ENCODE measurements around the gene ACBD4. TPM values are rescaled to one million over a fixed set of nuclear protein-coding genes. Genes with fewer than 3 reads are reported as not detected.
A peak's percentile ranks its signal among the peaks of the same experiment; 100 is the strongest.

Gene ACBD4
- polyA plus RNA-seq, 1 experiment: 4.0 TPM

DNA sequence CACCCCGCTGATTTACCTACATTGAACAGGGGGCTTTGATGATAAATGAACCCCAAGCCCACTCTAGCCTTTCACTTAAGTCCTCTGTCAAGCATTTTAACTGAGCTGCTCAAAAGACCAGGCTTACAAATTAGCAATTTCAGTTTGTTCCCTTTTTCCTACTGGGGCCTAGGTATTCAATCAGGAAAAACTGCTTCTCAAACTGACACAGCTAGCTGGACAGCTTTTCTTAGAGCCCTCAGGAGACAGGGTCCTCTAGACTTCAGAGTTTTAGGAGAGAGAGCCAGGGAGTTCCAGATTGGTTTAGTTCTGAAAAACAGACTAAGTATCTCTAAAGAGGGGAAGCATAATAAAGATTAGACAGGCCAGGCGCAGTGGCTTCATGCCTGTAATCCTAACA, 20.0 kb downstream of the ACBD4 start:
- no peaks in the 10 kb centered on the region for H3K9me3 ChIP-seq (ENCODE audit: control insufficient read depth, insufficient read depth, low read length)
- ChIA-PET POLR2A (interaction anchor here (0.7 to 1.0 kb wide), 2 partner anchors 20 to 59 kb away, joined by 7 to 8 read pairs; partner anchors contain the start of gene ACBD4), CTCF (interaction anchor here (0.6 to 4.9 kb wide), 3 partner anchors 20 to 42 kb away, joined by 3 to 69 read pairs (median 24); partner anchors contain the start of genes ACBD4 and PLCD3)
- no peak for DNase-seq (ENCODE audit: low read depth, low spot score)
- H3K4me3 ChIP-seq (ENCODE audit: low read depth, low read length): no peak overlapping the region
- no peaks in the 10 kb centered on the region for H3K27me3 ChIP-seq (ENCODE audit: control insufficient read depth, insufficient read depth, low read length)
- no peak for TF ChIP-seq CTCF (IDR thresholded peaks at IDR 0.05; ENCODE audit: low read depth, low read length)
- no peak overlapping the region for H3K27ac ChIP-seq (ENCODE audit: low read depth, low read length)

- no peak for TF ChIP-seq CTCF (IDR thresholded peaks at IDR 0.05; ENCODE audit: low read depth, low read length)
- H3K27ac ChIP-seq (ENCODE audit: low read depth, low read length): no peak overlapping the region
- peaks cover 4% of the 10 kb centered on the region; the same call in 1 of the 2 replicates for H3K9me3 ChIP-seq (ENCODE audit: control insufficient read depth, insufficient read depth, low read length)
- POLR2A ChIA-PET: no interaction called here
- no peak overlapping the region for H3K4me3 ChIP-seq (ENCODE audit: low read depth, low read length)
- no peak for DNase-seq (ENCODE audit: low read depth, low spot score)
- CTCF ChIA-PET: interaction anchor here (1.0 to 4.9 kb wide), 3 partner anchors 21 to 42 kb away, joined by 3 to 69 read pairs (median 24); partner anchors contain the start of gene ACBD4
- no peaks in the 10 kb centered on the region for H3K27me3 ChIP-seq (ENCODE audit: control insufficient read depth, insufficient read depth, low read length)
Observed at GRCh38 chr17:45156242-45156641, 20.8 kb downstream of the ACBD4 start.

DNA sequence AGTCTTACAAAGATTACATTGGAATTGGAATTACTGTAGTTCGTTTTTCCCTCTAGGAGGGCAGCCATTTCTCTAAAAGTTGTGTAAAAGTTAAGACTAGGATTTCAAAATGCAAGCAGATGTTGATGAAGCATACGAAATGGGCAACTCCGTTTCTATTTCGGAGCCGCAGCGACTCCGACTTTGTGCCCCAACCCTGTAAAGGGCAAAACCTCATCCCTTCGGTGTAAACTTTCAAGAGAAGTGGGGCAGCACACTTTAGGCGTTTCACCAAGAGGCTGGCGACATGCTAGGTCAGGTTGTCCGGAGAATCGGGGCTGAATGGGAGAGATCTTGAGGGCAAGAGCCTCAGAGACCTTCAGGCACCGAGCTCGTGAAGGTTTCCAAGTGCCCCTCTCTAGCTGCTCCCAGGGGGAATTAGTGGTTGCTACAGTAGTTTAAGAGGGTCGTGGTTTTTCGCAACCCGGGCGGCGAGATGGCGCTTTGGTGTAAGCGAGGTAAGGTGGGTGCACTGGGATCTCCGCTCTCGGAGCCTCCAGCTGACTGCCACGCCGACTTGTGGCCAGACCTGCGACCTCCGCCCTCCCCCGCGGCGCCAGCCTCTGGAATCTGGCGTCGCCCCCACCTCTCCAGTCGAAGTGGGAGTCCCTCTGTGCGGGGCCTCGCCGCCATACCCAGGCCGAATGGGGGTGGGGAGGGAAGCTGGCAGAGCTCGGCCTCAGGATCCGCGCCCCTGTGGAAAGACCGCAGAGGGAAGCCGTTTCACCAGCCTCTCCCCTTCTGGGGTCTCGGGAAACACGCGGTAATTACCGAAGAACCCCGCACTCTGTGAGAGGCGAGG, 25.2 kb downstream of the ACBD4 start:
- ChIA-PET POLR2A (interaction anchor here (0.9 to 5.6 kb wide), 12 partner anchors 11 to 211 kb away, joined by 3 to 399 read pairs (median 8); partner anchors contain the start of genes ACBD4, HEXIM1, MAP3K14 and NMT1), CTCF (interaction anchor here (3.7 to 4.5 kb wide), 3 partner anchors 10 to 37 kb away, joined by 31 to 51 read pairs (median 37); partner anchors contain the start of genes ACBD4 and HEXIM1)
- Histone ChIP-seq H3K4me3 (ENCODE audit: low read depth, low read length) (peak overlapping the region; percentile 90), H3K27ac (ENCODE audit: low read depth, low read length) (peak overlapping the region; percentile 97), H3K9me3 (ENCODE audit: control insufficient read depth, insufficient read depth, low read length) (peaks cover 5% of the 10 kb centered on the region; the same call in 1 of the 2 replicates), H3K27me3 (ENCODE audit: control insufficient read depth, insufficient read depth, low read length) (no peaks in the 10 kb centered on the region)
- no peak for DNase-seq (ENCODE audit: low read depth, low spot score)
- TF ChIP-seq CTCF (IDR thresholded peaks at IDR 0.05; ENCODE audit: low read depth, low read length): no peak

DNA sequence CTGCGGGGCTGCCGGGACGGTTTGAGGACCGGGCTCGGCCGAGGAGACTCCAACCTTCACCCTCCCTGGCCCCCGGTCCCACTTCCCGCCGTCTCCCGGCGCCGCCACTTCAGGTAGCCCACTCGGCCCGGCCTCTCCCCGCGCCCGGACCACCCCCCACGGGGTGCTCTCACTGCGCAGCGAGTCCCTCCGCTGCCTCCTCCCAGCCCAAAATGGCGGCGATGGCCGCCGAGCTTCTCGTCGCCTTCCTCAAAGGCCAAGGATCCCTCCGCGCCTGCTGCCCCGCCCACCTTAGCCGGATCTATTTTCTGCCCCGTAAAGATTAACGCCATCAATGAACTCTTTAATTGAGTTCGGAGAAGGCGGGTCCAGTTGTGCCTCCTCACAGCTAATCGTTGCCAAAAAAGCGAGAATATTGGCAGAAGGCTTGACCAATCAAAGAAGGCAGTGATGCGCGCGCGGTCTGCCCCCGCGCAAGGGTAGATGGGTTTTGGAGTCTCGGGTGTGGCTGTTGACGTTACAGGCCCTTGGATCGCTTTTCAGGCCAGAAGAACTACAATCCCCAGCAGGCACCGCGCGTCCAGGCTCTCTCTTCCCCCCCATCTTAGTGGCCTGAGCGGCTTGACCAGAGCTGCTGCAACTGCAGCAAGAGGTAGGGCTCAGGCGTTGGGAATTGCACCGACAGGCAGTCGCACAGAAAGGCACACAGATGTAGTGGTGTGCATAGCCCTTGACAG, 26.0 kb downstream of the ACBD4 start, which contains the start of gene HEXIM2:
Gene HEXIM2, plus strand, starts transcription at position 588 of the 737 bp plus-strand sequence. CDS start 919 bp downstream, outside the sequence.
- ChIA-PET POLR2A (interaction anchor here (0.6 to 5.6 kb wide), 13 partner anchors 11 to 210 kb away, joined by 3 to 399 read pairs (median 7); partner anchors contain the start of genes ACBD4, HEXIM1, MAP3K14 and NMT1), CTCF (interaction anchor here (3.7 to 4.5 kb wide), 3 partner anchors 11 to 36 kb away, joined by 31 to 51 read pairs (median 37); partner anchors contain the start of genes ACBD4 and HEXIM1)
- no peak for TF ChIP-seq CTCF (IDR thresholded peaks at IDR 0.05; ENCODE audit: low read depth, low read length)
- H3K9me3 ChIP-seq (ENCODE audit: control insufficient read depth, insufficient read depth, low read length): peaks cover 5% of the 10 kb centered on the region; the same call in 1 of the 2 replicates
- H3K4me3 ChIP-seq (ENCODE audit: low read depth, low read length): peak within 1 kb of the TSS; percentile 90
- peak within 1 kb of the TSS; percentile 97 for H3K27ac ChIP-seq (ENCODE audit: low read depth, low read length)
- H3K27me3 ChIP-seq (ENCODE audit: control insufficient read depth, insufficient read depth, low read length): no peaks in the 10 kb centered on the region
- peak; percentile 100 for DNase-seq (ENCODE audit: low read depth, low spot score)

Measured in AG04450 (cell line).